Measurements from ENCODE around the gene JAG2. TPM values are rescaled to one million over a fixed set of nuclear protein-coding genes. Genes with fewer than 3 reads are reported as not detected.

The JAG2 gene
- 7.5 TPM for polyA plus RNA-seq (ENCODE audit: insufficient read length)
- long read RNA-seq, donor 1, full-length matches to known transcripts = 1 of 1 reads
- long read RNA-seq, donor 1, partial matches to known transcripts = 0 of 1 reads
- long read RNA-seq, donor 1, other reads (novel, unspliced or antisense) = 0 of 1 reads
- long read RNA-seq, donor 2 = 0 reads
- long read RNA-seq, donor 3 = 0 reads
- long read RNA-seq, donor 4 = 0 reads
- long read RNA-seq, donor 5 = 0 reads
- long read RNA-seq, donor 6 = 0 reads
- long read RNA-seq, donor 7 = 0 reads
- long read RNA-seq, donor 8 = 0 reads

DNA sequence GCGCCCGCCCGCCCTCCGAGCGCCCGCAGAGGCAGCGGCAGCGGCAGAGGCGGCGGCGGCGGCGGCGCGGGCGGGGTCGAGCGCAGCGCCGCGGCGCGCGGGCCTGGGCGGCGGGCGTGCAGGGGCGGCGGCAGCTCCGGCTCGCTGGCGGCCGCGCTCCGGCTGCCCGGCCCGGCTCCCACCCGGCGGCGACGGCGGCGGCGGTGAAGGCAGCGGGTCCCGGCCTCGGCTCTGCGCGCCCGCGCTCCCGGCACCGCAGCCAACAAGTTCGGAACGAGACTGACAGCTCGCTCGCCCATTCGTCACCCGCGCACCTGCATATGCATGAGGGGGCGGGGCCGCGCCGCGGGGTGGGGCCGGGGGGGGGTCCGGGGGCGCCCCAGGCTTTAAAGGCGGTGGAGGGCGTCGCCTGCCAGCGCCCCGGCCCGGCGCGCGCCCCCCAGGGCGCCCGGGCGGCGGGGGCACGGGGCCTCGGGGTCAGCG, at the start of gene JAG2:
Gene JAG2, minus strand, starts transcription at position 281 of the 483 bp plus-strand sequence. CDS start 356 bp downstream, outside the sequence.
- no peak for DNase-seq

DNA sequence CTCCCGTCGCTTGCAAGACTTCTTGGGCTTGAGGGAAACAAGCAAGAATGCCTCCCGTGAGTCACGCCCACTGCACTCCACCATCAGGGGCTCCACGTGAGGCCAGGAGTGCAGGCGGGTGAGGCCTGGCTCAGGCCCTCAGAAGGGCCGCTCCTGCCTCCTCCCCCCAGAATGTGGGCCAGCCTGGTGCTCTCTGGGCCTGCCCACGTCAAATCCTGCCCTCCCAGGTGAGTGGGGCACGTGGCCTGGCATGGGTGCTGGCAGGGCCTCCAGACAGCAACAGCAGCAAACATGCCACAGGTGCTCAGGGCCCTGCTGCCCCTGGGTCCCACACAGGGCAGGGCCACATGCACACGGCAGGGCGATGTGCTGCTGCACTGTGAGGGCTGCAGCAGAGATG, 49.2 kb upstream of the JAG2 start:
- no peak for DNase-seq

DNA sequence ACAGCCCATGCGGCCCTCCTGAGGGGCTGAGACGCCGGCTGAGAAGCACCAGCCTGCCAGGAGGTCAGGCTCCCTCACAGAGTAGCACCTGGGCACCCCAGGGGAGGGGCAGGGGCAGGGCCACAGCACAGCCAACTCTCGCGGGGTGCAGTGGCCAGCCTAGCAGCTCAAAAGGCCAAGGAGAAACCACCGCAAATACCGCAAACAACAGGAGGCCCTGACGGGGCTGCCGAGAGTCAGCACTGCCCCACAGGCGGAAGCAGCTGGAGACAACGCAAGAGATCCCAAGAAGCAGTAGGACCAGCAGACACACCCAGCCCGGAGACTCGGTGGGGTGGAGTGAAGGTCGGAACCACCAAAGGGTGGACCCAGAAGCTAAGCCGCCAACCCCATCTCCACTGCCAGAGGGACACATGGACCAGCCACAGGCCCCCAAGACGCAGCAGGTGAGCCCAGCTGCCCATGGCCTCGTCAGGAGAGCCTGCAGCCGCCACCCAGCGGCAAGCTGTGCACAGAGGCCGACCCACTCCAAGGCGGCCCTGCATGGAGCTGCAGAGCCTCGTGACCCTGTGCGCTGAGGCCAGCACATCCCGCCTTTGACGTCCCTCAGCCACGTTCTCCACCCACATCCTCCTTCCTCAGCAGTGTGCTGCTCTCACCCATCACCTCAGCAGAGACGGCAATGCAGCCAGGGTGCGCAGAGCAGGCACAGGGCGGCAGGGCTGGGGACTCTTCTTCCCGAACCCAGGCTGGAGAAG, 48.1 kb upstream of the JAG2 start:
- no peak for DNase-seq

GRCh38 chr14:105215602-105216001, 47.0 kb upstream of the JAG2 start:
- no peak for DNase-seq

- DNase-seq = no peak
Measured at GRCh38 chr14:105214324-105214915, 45.8 kb upstream of the JAG2 start.

- no peak for DNase-seq
Measured at GRCh38 chr14:105213361-105213760, 44.8 kb upstream of the JAG2 start.

DNA sequence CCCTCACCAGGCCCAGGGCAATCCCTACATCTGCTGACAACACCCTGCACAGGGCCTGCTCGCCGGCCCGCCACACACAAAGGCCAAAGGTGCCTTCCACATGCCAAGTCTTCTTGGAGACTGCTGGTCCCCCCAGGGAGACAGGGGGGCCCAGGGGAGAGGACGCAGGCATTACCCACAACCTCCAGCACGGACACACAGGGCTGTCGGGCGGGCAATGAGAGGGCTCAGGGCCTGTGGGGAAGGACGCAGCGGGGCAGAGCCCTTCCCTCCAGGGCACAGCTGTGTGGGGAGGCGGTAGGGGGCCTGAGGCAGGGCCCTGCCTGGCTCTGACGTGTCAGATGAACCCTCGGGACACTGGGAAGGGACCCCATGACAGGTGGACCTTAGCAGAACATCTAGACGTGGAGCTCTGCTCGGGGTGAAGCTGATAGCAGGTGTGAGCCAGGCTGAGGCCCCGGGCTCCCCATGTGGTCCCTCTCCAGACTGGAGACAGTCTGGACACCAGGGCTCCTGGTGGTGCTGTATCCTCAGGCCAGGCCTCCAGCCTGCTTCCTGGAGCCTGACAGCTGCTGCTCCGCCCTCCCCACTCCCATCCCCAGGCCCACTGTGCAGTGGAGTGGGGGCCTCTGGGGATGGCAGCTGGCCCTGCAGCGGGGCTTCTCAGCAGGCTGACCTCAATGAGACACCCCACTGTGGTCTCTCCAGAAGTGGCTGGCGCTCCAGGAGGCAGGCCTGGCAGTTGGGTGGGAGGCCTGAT, 44.1 kb upstream of the JAG2 start:
- no peak for DNase-seq

GRCh38 chr14:105211758-105212089, 43.1 kb upstream of the JAG2 start:
- DNase-seq = no peak

DNA sequence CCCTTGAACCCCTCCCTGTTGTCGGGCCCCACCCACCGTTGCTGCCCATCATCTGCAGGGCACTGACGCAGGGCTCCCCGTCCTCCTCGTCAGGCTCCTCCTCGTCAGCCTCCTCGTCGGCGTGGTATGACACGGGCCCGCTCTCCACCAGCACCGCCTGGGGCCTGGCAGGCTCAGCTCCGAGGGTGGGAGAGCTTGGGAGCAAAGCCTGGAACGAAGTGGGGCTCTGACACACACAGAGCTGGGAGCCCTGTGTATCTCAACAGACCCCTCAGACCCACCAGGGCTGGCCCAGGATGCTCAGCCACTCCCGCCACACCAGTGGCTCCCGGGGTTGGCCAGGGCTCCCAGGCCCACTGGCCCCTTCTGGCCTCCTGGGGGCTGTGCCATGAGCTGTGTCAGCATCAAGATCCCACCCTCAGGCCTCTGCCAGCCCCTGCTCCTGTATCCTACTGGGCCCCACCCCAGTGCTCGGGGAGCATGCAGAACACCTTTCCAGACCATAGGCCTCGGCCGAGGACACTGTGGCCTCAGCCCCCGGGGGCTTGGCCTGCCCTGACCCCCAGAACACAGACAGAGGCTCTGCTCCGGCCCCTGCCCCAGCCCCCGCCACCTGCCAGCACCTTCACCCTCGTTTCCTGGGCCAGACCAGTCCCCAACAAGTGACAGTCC, 42.6 kb upstream of the JAG2 start:
- no peak for DNase-seq

DNA sequence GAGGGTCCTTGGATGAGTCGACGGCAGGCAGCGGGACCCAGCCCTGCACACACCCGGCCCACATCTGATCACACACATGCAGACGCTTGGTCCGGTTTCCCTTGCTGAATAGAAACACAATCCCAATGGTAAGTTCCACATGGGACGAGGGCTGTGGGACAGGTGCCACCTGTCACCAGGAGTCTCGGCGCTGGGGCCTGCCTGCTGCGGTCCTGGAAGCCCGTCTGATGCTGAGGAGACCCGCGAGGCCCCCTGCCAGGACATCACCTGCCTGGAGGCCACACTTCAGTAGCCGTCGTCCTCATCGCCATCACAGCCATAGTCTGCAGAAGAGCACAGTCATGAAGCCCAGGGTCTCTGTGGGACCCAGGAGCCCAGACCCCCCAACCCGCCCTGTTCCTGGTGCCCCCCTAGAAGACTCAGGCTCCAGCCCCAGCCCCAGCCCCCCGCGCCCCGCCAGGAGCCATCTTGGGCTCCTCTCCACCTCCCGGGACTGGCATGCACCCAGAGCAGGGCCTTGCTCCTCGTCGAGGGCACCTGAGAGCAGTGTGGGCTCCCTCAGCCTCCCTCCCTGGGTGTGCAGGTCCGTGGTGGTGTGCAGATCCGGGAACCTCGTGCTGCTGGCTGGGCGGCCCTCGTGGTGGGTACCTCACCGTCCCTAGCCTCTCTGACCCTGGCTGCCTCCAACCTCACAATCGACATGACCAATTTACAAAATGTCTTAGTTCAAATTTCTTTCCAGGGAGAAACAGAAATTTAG, 41.9 kb upstream of the JAG2 start:
- DNase-seq = no peak

DNA sequence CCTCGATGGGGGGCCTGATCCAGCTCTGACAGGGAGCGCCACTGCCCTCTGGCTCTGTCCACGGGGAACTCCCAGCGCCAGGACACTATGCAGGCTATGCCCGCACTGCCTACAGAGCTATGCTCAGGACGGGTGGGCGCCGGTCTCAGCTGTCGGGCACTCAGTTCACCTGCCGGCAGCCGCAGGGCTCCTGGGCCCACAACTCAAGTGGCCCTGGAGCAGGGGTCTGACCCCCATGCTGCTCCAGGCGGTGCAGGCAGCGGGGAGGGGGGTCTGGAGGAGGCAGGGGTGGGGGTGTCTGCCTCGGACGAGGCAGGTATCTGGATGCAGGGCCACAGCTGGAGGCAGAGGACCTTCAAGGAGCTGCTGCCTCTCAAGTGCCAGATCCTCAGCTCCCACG, 41.1 kb upstream of the JAG2 start:
- no peak for DNase-seq

GRCh38 chr14:105209091-105209490, 40.5 kb upstream of the JAG2 start:
- DNase-seq = no peak

DNA sequence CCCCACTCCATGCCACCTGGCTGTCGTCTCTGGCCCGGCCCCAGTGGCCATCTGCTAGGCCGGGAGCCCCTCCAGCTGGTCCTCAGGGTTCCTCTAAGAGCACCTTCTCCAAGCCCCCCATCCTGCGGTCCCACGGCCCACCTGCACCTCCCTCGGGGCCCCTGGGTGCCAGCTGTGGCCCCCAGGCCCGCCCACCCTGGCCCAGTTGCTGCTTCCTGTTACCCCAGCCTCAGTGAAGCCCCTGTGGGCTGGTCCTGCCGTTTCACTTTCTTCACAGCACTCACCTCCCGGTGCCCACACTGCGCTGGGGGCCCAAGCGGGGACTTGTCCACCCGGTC, 40.1 kb upstream of the JAG2 start:
- DNase-seq = no peak

GRCh38 chr14:105207996-105208737, 39.6 kb upstream of the JAG2 start:
- DNase-seq = no peak

DNA sequence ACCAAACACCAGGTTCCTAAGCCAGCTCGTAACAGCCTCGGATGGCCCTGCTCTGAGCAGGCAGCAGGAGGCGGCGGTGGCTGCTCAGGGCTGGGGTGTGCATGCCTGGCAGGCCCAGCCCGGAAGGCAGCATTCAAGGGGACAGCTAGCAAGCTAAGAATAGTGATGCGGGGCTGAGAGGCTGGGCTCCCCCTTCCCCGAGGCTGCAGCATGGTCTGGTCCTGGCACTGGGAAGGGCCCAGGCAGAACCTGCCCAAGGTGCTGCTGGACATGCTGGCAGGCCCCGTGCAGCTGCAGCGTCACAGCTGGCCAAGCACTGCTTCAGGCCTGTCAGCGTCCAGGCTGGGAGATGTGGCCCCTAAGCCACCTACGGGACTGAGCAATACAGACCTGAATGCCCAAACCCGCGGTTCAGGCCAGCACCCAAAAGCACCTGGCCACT, 38.9 kb upstream of the JAG2 start:
- DNase-seq = no peak

DNA sequence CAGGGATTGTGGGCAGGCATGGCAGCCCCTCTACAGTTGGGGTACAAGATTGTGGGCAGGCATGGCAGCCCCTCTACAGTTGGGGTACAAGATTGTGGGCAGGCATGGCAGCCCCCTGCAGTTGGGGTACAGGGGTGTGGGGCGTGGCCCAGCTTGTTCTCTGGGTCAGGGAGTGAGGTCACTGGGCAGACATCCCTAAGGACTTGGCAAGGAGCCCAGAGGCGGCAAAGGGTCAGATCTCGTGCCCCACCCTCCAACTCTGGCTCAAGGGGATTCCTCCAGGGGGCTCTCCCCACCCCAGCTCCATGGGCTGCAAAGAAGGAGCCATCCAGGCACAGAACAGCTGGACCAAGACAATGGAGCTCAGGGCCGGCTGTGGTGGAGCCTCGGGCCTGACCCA, 38.3 kb upstream of the JAG2 start:
- DNase-seq = no peak

- DNase-seq = no peak
Measured at GRCh38 chr14:105205673-105206208, 37.2 kb upstream of the JAG2 start.

GRCh38 chr14:105204931-105205672, 36.5 kb upstream of the JAG2 start:
- DNase-seq = no peak

GRCh38 chr14:105204206-105204930, 35.8 kb upstream of the JAG2 start:
- DNase-seq = peak; percentile 34
